ENCODE results near the gene NRAP.

DNA sequence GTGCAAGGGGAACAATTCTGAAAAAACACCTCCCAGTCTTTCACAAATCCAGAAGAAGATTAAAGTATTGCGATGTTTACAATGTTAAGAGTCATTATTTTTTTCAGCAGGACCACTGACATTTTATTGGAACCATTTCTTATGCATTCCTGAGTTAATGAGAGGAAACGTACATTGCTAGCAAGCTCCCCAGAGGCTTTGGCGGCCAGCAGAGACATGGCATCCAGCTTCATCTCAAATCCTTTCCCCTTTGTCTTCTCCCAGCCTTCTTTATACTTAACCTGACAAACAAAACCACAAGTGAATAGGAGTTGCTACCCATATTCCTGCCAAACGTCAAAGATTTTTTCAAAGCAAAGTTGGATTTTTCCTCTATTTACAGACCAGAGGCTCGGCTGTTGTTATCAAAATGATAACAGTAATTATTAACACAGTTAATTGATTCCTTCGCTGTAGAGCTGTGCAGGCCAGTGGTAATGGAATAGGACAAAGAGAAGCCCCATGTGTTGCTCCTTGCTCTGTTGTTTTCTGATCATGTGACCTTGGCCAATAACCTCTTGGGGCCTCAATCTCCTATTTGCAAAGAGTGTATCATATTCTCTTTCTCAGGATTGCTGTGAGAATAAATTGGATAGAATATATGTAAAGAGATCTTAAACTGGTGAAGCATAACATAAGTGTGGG lies 32.0 kb downstream of the NRAP start:
- TF ChIP-seq, protein P1, sequence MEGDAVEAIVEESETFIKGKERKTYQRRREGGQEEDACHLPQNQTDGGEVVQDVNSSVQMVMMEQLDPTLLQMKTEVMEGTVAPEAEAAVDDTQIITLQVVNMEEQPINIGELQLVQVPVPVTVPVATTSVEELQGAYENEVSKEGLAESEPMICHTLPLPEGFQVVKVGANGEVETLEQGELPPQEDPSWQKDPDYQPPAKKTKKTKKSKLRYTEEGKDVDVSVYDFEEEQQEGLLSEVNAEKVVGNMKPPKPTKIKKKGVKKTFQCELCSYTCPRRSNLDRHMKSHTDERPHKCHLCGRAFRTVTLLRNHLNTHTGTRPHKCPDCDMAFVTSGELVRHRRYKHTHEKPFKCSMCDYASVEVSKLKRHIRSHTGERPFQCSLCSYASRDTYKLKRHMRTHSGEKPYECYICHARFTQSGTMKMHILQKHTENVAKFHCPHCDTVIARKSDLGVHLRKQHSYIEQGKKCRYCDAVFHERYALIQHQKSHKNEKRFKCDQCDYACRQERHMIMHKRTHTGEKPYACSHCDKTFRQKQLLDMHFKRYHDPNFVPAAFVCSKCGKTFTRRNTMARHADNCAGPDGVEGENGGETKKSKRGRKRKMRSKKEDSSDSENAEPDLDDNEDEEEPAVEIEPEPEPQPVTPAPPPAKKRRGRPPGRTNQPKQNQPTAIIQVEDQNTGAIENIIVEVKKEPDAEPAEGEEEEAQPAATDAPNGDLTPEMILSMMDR (IDR thresholded peaks at IDR 0.05; ENCODE audit: poor library complexity, severe bottlenecking): no peak
- TF ChIP-seq TAF1 (IDR thresholded peaks at IDR 0.05; ENCODE audit: low read depth) (no peak), POLR2AphosphoS5 (IDR thresholded peaks at IDR 0.05) (no peak), RAD21 (conservative IDR thresholded peaks at IDR 0.05) (no peak), EP300 (conservative IDR thresholded peaks at IDR 0.05; ENCODE audit: poor library complexity, severe bottlenecking) (no peak), EZH2 (IDR thresholded peaks at IDR 0.05; ENCODE audit: borderline replicate concordance, insufficient read depth, low read length, poor library complexity, severe bottlenecking) (no peak), SMC3 (conservative IDR thresholded peaks at IDR 0.05; ENCODE audit: poor library complexity) (no peak)
- TF ChIP-seq, protein P2, sequence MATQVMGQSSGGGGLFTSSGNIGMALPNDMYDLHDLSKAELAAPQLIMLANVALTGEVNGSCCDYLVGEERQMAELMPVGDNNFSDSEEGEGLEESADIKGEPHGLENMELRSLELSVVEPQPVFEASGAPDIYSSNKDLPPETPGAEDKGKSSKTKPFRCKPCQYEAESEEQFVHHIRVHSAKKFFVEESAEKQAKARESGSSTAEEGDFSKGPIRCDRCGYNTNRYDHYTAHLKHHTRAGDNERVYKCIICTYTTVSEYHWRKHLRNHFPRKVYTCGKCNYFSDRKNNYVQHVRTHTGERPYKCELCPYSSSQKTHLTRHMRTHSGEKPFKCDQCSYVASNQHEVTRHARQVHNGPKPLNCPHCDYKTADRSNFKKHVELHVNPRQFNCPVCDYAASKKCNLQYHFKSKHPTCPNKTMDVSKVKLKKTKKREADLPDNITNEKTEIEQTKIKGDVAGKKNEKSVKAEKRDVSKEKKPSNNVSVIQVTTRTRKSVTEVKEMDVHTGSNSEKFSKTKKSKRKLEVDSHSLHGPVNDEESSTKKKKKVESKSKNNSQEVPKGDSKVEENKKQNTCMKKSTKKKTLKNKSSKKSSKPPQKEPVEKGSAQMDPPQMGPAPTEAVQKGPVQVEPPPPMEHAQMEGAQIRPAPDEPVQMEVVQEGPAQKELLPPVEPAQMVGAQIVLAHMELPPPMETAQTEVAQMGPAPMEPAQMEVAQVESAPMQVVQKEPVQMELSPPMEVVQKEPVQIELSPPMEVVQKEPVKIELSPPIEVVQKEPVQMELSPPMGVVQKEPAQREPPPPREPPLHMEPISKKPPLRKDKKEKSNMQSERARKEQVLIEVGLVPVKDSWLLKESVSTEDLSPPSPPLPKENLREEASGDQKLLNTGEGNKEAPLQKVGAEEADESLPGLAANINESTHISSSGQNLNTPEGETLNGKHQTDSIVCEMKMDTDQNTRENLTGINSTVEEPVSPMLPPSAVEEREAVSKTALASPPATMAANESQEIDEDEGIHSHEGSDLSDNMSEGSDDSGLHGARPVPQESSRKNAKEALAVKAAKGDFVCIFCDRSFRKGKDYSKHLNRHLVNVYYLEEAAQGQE (IDR thresholded peaks at IDR 0.05; ENCODE audit: borderline replicate concordance): no peak

All from neural cell (in vitro differentiated cells).